IMR-90 (cell line): ENCODE measurements around the gene NCKAP5. TPM values are rescaled to one million over a fixed set of nuclear protein-coding genes. Genes with fewer than 3 reads are reported as not detected.

Source experiments
- ATAC-seq: fragments of 200-7000 bp; cut with Tn5 transposase; 2 replicates; pipeline ENCODE4 v1.9.1; 2020; ENCODE audit warnings: low read depth, mild to moderate bottlenecking, moderate library complexity
- BruUV-seq: library from RNA; stranded (reverse); fragments of 400-500 nt; replicated peaks from 2 replicates; lab custom pipeline; 2021; lab: Mats Ljungman, UMichigan
- CTCF ChIA-PET: fragments of 300-600 bp; formaldehyde crosslinking; extraction: SDS; loops from one replicate; lab custom pipeline; 2021; ENCODE audit warnings: antibody characterized with exemption; lab: Yijun Ruan, JAX
- POLR2A ChIA-PET: fragments of 300-600 bp; sonication (Branson Sonifier 250); formaldehyde crosslinking; loops from one replicate; lab custom pipeline; 2022; ENCODE audit warnings: antibody characterized with exemption; ENCODE audit not compliant: unreplicated experiment; lab: Charles Lee
- DNase-seq: peaks from one replicate; pipeline ENCODE4 v3.0.0; 2013
- H2AFZ ChIP-seq: replicated peaks from 2 replicates; pipeline ENCODE3; 2013; ENCODE audit warnings: low read length, mild to moderate bottlenecking; ENCODE audit not compliant: poor library complexity
- H2AK5ac ChIP-seq: 2 replicates; pipeline ENCODE4 v1.6.1; 2013; ENCODE audit warnings: low read depth, low read length, inconsistent platforms
- H2AK9ac ChIP-seq: replicated peaks from 2 replicates; pipeline ENCODE3; 2013; ENCODE audit warnings: mild to moderate bottlenecking, low read depth, low read length, moderate library complexity; ENCODE audit not compliant: poor library complexity
- H2BK120ac ChIP-seq: 2 replicates; pipeline ENCODE4 v1.6.1; 2013; ENCODE audit warnings: low read depth, low read length, inconsistent platforms
- H2BK15ac ChIP-seq: 3 replicates; pipeline ENCODE4 v1.6.1; 2013; ENCODE audit warnings: low read depth, low read length, inconsistent platforms
- H2BK20ac ChIP-seq: 2 replicates; pipeline ENCODE4 v1.6.1; 2013; ENCODE audit warnings: low read depth, mild to moderate bottlenecking, inconsistent platforms, low read length, moderate library complexity
- H2BK5ac ChIP-seq: 2 replicates; pipeline ENCODE4 v1.6.1; 2013; ENCODE audit warnings: mild to moderate bottlenecking, low read depth, low read length, inconsistent platforms; ENCODE audit not compliant: poor library complexity, severe bottlenecking
- H3K14ac ChIP-seq: replicated peaks from 2 replicates; pipeline ENCODE4 v1.6.1; 2013; ENCODE audit warnings: low read depth, low read length, inconsistent platforms
- H3K18ac ChIP-seq: 2 replicates; pipeline ENCODE4 v1.6.1; 2013; ENCODE audit warnings: low read depth, low read length, control low read depth
- H3K23ac ChIP-seq: 2 replicates; pipeline ENCODE4 v1.6.1; 2013; ENCODE audit warnings: low read depth, low read length, inconsistent platforms
- H3K27ac ChIP-seq: 2 replicates; pipeline ENCODE4 v1.5.1; 2013; ENCODE audit warnings: mild to moderate bottlenecking, control low read depth, low read length; ENCODE audit not compliant: insufficient read depth
- H3K27me3 ChIP-seq: 2 replicates; pipeline ENCODE4 v1.6.1; 2013; ENCODE audit warnings: low read length; ENCODE audit not compliant: control insufficient read depth, insufficient read depth
- H3K36me3 ChIP-seq: 2 replicates; pipeline ENCODE4 v1.6.1; 2013; ENCODE audit warnings: low read length, mixed read lengths; ENCODE audit not compliant: control insufficient read depth, insufficient read depth
- H3K4ac ChIP-seq: 2 replicates; pipeline ENCODE4 v1.6.1; 2013; ENCODE audit warnings: low read depth, low read length, inconsistent platforms
- H3K4me1 ChIP-seq: 2 replicates; pipeline ENCODE4 v1.6.1; 2013; ENCODE audit warnings: low read length, mixed read lengths; ENCODE audit not compliant: control insufficient read depth, insufficient read depth
- H3K4me2 ChIP-seq: 2 replicates; pipeline ENCODE4 v1.6.1; 2013; ENCODE audit warnings: low read depth, mild to moderate bottlenecking, control low read depth, low read length, moderate library complexity
- H3K4me3 ChIP-seq: 2 replicates; pipeline ENCODE4 v1.5.1; 2013; ENCODE audit warnings: low read depth, mild to moderate bottlenecking, control low read depth, low read length, moderate library complexity; ENCODE audit not compliant: insufficient read depth
- H3K56ac ChIP-seq: 2 replicates; pipeline ENCODE4 v1.6.1; 2013; ENCODE audit warnings: low read length, inconsistent platforms; ENCODE audit not compliant: insufficient read depth; ENCODE audit errors: extremely low read depth
- H3K79me1 ChIP-seq, 2 experiments: 2 replicates each; pipeline ENCODE4 v1.6.1; 2013; ENCODE audit warnings: low read length in 2 of 2, inconsistent platforms in 1 of 2, low read depth in 1 of 2
- H3K9ac ChIP-seq: 2 replicates; pipeline ENCODE4 v1.6.1; 2013; ENCODE audit warnings: low read depth, low read length, control low read depth
- H3K9me1 ChIP-seq: 2 replicates; pipeline ENCODE4 v1.6.1; 2013; ENCODE audit warnings: low read length, inconsistent platforms; ENCODE audit not compliant: insufficient read depth
- H3K9me3 ChIP-seq: 2 replicates; pipeline ENCODE4 v1.6.1; 2013; ENCODE audit warnings: low read length; ENCODE audit not compliant: control insufficient read depth, insufficient read depth
- H4K20me1 ChIP-seq: 2 replicates; pipeline ENCODE4 v1.6.1; 2013; ENCODE audit warnings: low read length, inconsistent platforms; ENCODE audit not compliant: insufficient read depth
- H4K5ac ChIP-seq: 2 replicates; pipeline ENCODE4 v1.6.1; 2013; ENCODE audit warnings: mild to moderate bottlenecking, low read depth, low read length, control low read depth
- H4K8ac ChIP-seq, 2 experiments: 2 replicates each; pipeline ENCODE4 v1.6.1; 2013; ENCODE audit warnings: low read depth in 2 of 2, low read length in 2 of 2, control low read depth in 1 of 2, inconsistent platforms in 1 of 2
- H4K91ac ChIP-seq: 2 replicates; pipeline ENCODE4 v1.6.1; 2013; ENCODE audit warnings: low read depth, low read length, inconsistent platforms; ENCODE audit not compliant: insufficient read depth
- BHLHE40 ChIP-seq: fragments of 150-350 bp; IDR thresholded peaks from 2 replicates; pipeline ENCODE4 v1.6.1; 2016; ENCODE audit warnings: mild to moderate bottlenecking, low read depth, low read length
- CEBPB ChIP-seq: IDR thresholded peaks from 2 replicates; pipeline ENCODE4 v1.6.1; 2012; ENCODE audit warnings: low read depth, low read length, improper control_type of control experiment
- CHD1 ChIP-seq: IDR thresholded peaks from 2 replicates; pipeline ENCODE4 v1.6.1; 2012; ENCODE audit warnings: low read depth, low read length, improper control_type of control experiment
- FOS ChIP-seq: fragments of 150-350 bp; IDR thresholded peaks from 2 replicates; pipeline ENCODE4 v1.6.1; 2016; ENCODE audit warnings: low read depth, low read length
- MAFK ChIP-seq: IDR thresholded peaks from 2 replicates; pipeline ENCODE4 v1.6.1; 2012; ENCODE audit warnings: low read depth, low read length, improper control_type of control experiment
- MAZ ChIP-seq: IDR thresholded peaks from 2 replicates; pipeline ENCODE4 v1.6.1; 2012; ENCODE audit warnings: low read depth, mild to moderate bottlenecking, low read length, improper control_type of control experiment, moderate library complexity, borderline replicate concordance
- MXI1 ChIP-seq: IDR thresholded peaks from 2 replicates; pipeline ENCODE4 v1.6.1; 2012; ENCODE audit warnings: low read depth, mild to moderate bottlenecking, low read length, moderate library complexity, borderline replicate concordance
- NFE2L2 ChIP-seq: fragments of 150-350 bp; IDR thresholded peaks from 2 replicates; pipeline ENCODE4 v1.6.1; 2016; ENCODE audit warnings: low read depth, mild to moderate bottlenecking, low read length
- POLR2A ChIP-seq: IDR thresholded peaks from 2 replicates; pipeline ENCODE4 v1.6.1; 2012; ENCODE audit warnings: mild to moderate bottlenecking, low read depth, low read length
- RAD21 ChIP-seq: IDR thresholded peaks from 2 replicates; pipeline ENCODE4 v1.6.1; 2012; ENCODE audit warnings: low read length, improper control_type of control experiment
- RCOR1 ChIP-seq: IDR thresholded peaks from 2 replicates; pipeline ENCODE4 v1.6.1; 2012; ENCODE audit warnings: mild to moderate bottlenecking, low read length, improper control_type of control experiment; ENCODE audit not compliant: insufficient replicate concordance
- RFX5 ChIP-seq: IDR thresholded peaks from 2 replicates; pipeline ENCODE4 v1.8.0; 2012; ENCODE audit warnings: low read depth, mild to moderate bottlenecking, low read length, moderate library complexity
- SMC3 ChIP-seq: fragments of 150-350 bp; IDR thresholded peaks from 2 replicates; pipeline ENCODE4 v1.6.1; 2016; ENCODE audit warnings: low read depth, mild to moderate bottlenecking, antibody characterized with exemption, low read length, moderate library complexity
- USF2 ChIP-seq: fragments of 150-350 bp; IDR thresholded peaks from 2 replicates; pipeline ENCODE4 v1.6.1; 2017; ENCODE audit warnings: mild to moderate bottlenecking, antibody characterized with exemption, low read length, low read depth
- WGBS, 2 experiments: methylation state at CpG; one replicate each; pipeline versions ENCODE4 v1.1.5 to v1.1.7; 2013; ENCODE audit warnings: missing lambda C conversion rate in 2 of 2; ENCODE audit not compliant: insufficient read length in 1 of 2; ENCODE audit errors: extremely low coverage in 2 of 2; 5-methylcytosine and 5-hydroxymethylcytosine counted together
- dilution Hi-C: fragments of 300-500 bp; cut with HindIII; formaldehyde crosslinking; loops from one replicate; pipeline ENCODE4 v1.14.3; 2018; ENCODE audit warnings: low sequenced_read_pairs; ENCODE audit not compliant: unreplicated experiment
- in situ Hi-C: fragments of 300-500 bp; cut with MboI; formaldehyde crosslinking; loops from 3 replicates; pipeline ENCODE4 v1.14.3; 2019; ENCODE audit warnings: low sequenced_read_pairs, inconsistent platforms, mixed read lengths
- intact Hi-C: fragments of 100-400 bp; cut with micrococcal nuclease; formaldehyde crosslinking; loops from 2 replicates; pipeline ENCODE4 v1.10.0; 2022
- polyA plus RNA-seq, 3 experiments: library from polyadenylated mRNA; depleted of rRNA; stranded (reverse); fragments of >200 nt; gene quantifications; 2 replicates each; pipeline ENCODE4 v1.2.3, GENCODE V29; 2012; ENCODE audit warnings: low replicate concordance in 1 of 3
- total RNA-seq: library from RNA; depleted of rRNA; stranded (reverse); fragments of >200 nt; gene quantifications from 2 replicates; pipeline ENCODE4 v1.2.3, GENCODE V29; 2012
- TF ChIP-seq, protein P1 (sequence below): fragments of 150-350 bp; IDR thresholded peaks from 2 replicates; pipeline ENCODE4 v1.6.1; 2016; ENCODE audit warnings: low read depth, mild to moderate bottlenecking, low read length, moderate library complexity, borderline replicate concordance
- TF ChIP-seq, protein P2 (sequence below): conservative IDR thresholded peaks from 2 replicates; pipeline ENCODE4 v1.5.1; 2012; ENCODE audit warnings: mild to moderate bottlenecking, low read depth, low read length, improper control_type of control experiment

NCKAP5 gene
- total and polyA plus RNA-seq, 2 of the 4 experiments (the other 2 are of a cell fraction) = 2.7 to 3.9 TPM

- Histone ChIP-seq H3K18ac (no peak overlapping the region), H3K4me3 (no peak overlapping the region), H3K4ac (no peak overlapping the region), H4K8ac (no peak overlapping the region), H2AK5ac (no peak overlapping the region), H3K14ac (no peak overlapping the region), H4K20me1 (no peaks in the 10 kb centered on the region), H3K4me1 (peaks cover 9% of the 10 kb centered on the region), H3K9me3 (no peaks in the 10 kb centered on the region), H3K9ac (no peak overlapping the region), H4K5ac (no peak overlapping the region), H3K27ac (no peak overlapping the region), H2BK20ac (no peak overlapping the region), H3K23ac (no peak overlapping the region), H2AFZ (no peak overlapping the region), H3K56ac (no peak overlapping the region), H3K9me1 (peaks cover 10% of the 10 kb centered on the region), H3K4me2 (no peak overlapping the region), H4K91ac (no peak overlapping the region), H2BK120ac (no peak overlapping the region), H3K27me3 (no peaks in the 10 kb centered on the region), H2BK15ac (no peak overlapping the region), H2AK9ac (no peak overlapping the region), H2BK5ac (no peak overlapping the region), H3K79me1 (0 out of 4 replicates have a peak, but pooled peaks cover 0 to 6% of the 10 kb centered on the region in 2 experiments), H3K36me3 (no peaks in the 10 kb centered on the region)
- ChIA-PET CTCF (no interaction called here), POLR2A (no interaction called here)
- no CpG with 5 or more reads among the region's 3 CpGs for WGBS, 2 experiments
- intact Hi-C loops (loop anchor here (10.0 kb wide), 1 partner anchor 371 kb away; no protein-coding TSS in a partner anchor), in situ Hi-C loops (no loop called here), dilution Hi-C loops (no loop called here)
- ATAC-seq (no peak), DNase-seq (no peak)
- no TSS peak for BruUV-seq
- TF ChIP-seq CEBPB = no peak
- no peak for TF ChIP-seq RFX5
- TF ChIP-seq SMC3 = no peak
- TF ChIP-seq, protein P1, sequence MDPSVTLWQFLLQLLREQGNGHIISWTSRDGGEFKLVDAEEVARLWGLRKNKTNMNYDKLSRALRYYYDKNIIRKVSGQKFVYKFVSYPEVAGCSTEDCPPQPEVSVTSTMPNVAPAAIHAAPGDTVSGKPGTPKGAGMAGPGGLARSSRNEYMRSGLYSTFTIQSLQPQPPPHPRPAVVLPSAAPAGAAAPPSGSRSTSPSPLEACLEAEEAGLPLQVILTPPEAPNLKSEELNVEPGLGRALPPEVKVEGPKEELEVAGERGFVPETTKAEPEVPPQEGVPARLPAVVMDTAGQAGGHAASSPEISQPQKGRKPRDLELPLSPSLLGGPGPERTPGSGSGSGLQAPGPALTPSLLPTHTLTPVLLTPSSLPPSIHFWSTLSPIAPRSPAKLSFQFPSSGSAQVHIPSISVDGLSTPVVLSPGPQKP = no peak
- no peak for TF ChIP-seq RCOR1
- no peak for TF ChIP-seq CHD1
- TF ChIP-seq, protein P2, sequence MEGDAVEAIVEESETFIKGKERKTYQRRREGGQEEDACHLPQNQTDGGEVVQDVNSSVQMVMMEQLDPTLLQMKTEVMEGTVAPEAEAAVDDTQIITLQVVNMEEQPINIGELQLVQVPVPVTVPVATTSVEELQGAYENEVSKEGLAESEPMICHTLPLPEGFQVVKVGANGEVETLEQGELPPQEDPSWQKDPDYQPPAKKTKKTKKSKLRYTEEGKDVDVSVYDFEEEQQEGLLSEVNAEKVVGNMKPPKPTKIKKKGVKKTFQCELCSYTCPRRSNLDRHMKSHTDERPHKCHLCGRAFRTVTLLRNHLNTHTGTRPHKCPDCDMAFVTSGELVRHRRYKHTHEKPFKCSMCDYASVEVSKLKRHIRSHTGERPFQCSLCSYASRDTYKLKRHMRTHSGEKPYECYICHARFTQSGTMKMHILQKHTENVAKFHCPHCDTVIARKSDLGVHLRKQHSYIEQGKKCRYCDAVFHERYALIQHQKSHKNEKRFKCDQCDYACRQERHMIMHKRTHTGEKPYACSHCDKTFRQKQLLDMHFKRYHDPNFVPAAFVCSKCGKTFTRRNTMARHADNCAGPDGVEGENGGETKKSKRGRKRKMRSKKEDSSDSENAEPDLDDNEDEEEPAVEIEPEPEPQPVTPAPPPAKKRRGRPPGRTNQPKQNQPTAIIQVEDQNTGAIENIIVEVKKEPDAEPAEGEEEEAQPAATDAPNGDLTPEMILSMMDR = no peak
- TF ChIP-seq POLR2A = no peak
- no peak for TF ChIP-seq MXI1
- no peak for TF ChIP-seq RAD21
- TF ChIP-seq NFE2L2 = no peak
- TF ChIP-seq MAFK = no peak
- no peak for TF ChIP-seq MAZ
- TF ChIP-seq BHLHE40 = no peak
- no peak for TF ChIP-seq FOS
- no peak for TF ChIP-seq USF2
Measured at GRCh38 chr2:133413863-133414262, 154.4 kb downstream of the NCKAP5 start.
